Fibroblast of lung (primary cell): ENCODE results near the gene KRT80.

ENCODE experiments used
- CTCF ChIP-seq, 2 donors: IDR thresholded peaks in 1 of 2; conservative IDR thresholded peaks in 1 of 2; 1 replicate in 1 of 2; 2 replicates in 1 of 2; pipeline ENCODE4 v1.5.1; 2011 to 2012; ENCODE audit warnings: low read length in 2 of 2, control low read depth in 1 of 2, inconsistent platforms in 1 of 2, low read depth in 1 of 2, mild to moderate bottlenecking in 1 of 2
- EZH2 ChIP-seq: IDR thresholded peaks from 2 replicates; pipeline ENCODE4 v1.5.1; 2012; ENCODE audit warnings: low read length, control low read depth, mild to moderate bottlenecking; ENCODE audit errors: missing control alignments

GRCh38 chr12:52200781-52201450 lies 9.1 kb upstream of the KRT80 start:
- TF ChIP-seq CTCF (conservative IDR thresholded peaks at IDR 0.05 in 1 of 2, IDR thresholded peaks at IDR 0.05 in 1 of 2; ENCODE audit: low read depth in 1 of 2, low read length in 2 of 2) = no peak
- TF ChIP-seq EZH2 = no peak
